GM21526 (cell line): ENCODE data around the gene APPBP2.
"Not testable (repeated sequence)": the region's sequence is repeated elsewhere in the genome, so short reads cannot be mapped to it uniquely, and the experiment has no call there.

ENCODE experiments used
- ATAC-seq: cut with Tn5 transposase; IDR thresholded peaks from one replicate; pipeline ENCODE4 v1.9.1; 2021; ENCODE audit warnings: moderate library complexity; ENCODE audit not compliant: unreplicated experiment, low FRiP score

Gene APPBP2

DNA sequence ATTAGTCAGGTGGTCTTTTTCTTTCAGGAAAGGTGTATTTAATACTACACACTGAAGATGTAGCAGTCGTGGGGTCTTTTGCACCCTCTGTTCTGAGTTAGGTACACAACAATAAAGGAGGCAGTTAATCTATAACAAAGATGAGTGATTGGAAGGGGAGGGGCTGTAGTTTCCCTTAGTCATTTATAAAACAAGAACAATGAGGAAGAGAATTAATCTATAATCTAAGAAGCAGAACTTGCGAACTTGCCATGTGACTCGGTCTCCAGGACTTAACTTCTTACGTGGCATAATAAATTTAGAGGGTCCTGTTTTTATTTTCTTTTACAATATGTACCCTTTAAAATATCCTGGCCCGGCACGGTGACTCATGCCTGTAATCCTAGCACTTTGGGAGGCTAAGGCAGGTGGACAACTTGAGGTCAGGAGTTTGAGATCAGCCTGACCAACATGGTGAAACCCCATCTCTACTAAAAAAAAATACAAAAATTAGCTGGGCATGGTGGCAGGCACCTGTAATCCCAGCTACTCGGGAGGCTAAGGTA is 8.6 kb upstream of the APPBP2 start:
- ATAC-seq = no peak

DNA sequence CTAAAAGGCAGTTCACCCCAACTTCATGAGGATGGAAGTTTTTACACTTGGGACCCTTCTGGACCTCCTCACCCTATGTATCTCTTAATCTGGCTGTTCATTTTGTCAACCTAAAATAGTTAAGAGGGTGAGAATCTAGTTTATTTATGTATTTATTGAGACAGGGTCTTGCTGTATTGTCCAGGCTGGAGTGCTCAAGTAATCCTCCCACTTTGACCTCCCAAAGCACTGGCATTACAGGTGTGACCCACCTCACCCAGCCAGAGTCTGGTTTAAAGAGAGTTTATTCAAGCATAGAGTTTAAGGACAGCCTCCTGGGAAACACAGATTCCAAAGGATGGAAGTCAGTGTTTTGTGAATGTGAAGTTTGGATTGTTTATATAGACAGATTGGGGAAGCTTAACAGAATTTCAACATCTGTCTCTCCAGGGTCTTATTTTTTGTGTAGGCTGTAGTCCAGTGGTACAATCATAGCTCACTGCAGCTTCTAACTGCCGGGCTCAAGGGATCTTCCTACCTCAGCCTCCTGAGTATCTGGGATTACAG is 8.0 kb upstream of the APPBP2 start:
- ATAC-seq = no peak

DNA sequence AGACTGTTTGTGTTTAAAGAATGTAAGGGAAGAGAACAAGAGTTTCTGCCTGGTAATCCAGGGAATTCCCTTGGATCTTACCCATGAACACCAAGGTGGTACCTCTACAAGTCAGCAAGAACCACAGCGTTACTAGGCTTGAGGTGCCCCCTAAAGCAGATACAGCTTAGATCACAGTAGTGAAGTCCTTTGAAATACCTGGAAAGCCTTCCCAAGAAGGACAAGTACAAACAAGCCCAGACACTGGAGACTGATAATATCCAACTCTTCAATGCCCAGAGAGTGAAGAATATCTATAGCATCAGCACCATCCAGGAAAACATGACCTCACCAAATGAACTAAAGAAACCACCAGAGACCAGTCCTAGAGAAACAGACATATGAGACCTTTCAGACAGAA is 3.8 kb upstream of the APPBP2 start:
- no peak for ATAC-seq

DNA sequence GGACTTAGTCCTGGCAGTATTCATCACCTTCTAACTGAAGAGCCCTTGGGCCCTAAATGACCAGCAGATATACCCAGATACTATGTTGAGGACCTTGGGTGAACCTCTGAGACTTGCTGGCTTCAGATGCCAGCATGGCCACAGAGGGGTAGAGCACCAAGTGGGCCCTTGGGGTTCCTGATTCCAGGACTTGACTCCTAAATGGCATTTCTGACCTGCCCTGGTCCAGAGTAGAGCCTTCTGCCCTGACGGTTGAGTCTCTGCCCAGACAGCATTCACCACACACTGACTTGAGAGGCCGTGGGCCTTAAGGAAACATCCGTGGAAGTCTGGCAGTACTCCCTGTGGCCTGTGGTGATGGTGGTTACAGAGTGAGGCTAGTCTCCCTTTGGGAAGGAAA is 2.8 kb upstream of the APPBP2 start:
- ATAC-seq = no peak

DNA sequence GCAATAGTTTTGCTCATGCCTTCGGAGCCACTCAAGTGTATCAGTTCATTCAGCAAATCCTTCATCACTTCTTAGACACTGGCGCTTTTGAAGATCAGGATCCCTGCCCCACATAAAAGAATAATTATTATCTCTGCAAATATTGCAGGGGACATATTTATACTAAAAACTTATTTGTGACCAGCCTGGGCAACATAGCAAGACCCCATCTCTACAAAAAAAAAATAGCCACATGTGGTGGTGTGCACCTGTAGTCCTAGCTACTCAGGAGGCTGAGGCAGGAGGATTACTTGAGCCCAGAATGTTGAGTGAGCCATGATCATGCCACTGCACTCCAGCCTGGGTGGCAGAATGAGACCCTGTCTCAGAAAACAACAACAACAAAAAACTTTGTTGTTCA is 1.7 kb upstream of the APPBP2 start:
- ATAC-seq = no peak

DNA sequence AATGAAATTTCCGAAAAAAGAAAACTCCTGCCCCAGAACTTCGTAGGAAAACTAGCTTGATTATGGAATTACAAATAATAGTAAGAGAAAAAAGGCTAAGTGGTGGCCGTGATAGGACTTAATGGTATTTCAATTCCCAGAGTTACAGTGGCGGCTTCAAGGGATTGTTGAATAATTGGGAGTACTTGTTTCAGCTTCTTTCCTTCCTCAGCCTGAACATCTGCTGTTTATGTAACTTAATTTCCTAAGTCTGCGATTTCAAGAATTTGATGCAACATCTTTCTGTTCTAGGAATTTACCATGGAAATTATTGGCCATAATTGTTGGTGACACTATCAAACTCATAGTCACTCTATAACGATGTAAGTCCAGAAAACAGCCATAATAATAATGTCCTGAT is 684 bp upstream of the APPBP2 start:
- no peak for ATAC-seq

DNA sequence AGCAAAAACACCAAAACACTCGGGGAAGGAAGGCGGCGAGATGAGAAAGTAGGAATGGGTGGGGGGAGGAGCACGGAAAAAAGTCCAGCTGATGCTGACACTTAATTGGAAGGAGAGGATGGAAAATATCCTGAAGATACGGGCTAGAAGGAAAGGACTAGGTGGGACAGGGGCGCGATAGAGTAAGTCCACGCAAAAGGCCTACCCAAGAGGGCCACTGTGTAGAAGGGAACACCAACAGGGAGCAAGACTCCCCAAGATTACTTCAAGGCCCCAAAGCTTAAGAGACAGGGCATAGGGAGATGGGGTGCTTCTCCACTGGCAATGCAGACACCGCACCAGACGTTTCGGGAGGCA is 736 bp downstream of the APPBP2 start:
- no peak for ATAC-seq

DNA sequence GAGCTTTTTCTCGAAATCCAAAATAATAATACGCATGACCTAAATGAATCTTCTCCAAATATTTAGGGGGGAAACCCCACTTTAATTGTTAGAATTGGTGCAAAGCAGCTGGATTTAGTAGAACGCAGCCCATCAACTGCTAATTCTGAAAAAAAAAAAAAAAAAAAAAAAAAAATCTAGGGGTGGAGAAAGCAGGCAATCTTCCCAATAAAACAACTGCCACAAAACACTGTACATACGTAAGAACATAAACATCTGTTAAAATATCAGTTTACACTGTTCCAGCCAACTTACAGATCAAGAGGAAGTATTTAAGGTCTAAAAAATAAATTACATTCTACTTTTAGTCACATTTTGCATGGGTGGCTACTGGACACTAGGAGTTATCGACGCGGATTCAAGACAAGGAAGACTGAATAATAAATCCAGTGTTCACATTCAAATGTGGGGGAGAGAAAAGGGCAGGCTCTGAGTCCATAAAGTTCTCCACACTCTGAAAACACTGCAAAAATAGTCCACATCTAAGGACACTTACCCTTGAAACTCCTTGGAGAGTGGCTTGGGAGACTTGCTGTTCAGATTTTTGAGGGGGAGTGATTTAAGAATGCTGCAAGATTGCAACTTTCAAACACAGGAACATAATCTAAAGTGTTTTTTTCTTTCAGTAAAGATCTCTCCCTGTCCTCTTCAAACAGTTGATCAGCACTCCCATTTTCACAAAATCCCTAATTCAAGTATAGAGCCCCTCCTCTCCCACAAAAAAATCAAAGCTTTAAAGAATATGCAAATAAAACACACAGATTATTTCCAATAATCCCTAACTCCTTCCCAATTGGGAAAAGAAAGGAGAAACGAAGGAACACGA is 1.3 kb downstream of the APPBP2 start:
- ATAC-seq = no peak

DNA sequence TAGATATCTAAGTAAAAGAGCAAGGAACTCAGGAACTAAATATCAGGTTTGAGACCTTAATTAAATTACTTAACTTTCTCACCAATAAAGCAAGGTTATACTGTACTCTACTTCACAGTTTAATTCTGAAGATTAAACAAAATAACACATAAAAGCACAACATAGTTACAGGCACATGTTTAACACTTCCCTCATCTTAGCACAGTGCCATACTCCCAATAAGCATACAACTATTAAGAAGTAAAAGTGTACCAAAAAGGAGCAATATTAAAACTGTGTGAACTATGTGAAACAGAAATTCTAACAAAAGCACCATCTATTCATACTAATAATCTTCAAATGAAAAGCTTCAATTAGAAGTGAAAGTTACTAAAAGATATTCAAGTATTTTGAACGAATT is 2.2 kb downstream of the APPBP2 start:
- ATAC-seq = no peak

DNA sequence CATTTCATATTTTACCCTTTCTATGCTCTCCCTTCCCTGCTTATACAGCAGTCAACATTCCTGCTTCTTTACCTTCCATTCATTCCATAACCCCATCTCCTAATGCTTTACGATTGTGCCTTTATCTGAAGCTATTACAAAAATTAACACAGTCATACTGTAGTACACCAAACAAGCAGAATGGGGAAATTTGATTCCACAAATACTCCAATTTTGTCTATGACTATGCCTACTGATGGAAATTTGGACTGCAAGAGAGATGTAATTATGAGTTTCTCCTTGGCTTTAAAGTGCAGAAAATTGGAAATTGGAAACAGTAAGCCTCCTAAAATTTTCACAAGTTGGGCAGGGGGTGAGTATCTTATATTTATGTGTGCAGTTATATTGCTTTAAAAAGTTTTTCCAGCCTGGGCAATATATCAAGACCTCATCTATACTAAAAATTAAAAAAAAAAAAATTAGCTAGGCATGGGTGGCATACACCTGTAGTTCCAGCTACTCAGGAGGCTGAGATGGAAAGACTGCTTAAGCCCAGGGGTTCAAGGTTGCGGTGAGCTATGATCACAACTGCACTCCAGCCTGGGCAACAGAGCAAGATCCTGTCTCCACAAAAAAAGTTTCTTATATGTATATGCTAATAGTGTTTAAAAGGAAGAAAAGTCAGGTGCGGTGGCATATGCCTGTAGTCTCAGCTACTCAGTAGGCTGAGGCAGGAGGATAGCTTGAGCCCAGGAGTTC is 3.0 kb downstream of the APPBP2 start:
- no peak for ATAC-seq

DNA sequence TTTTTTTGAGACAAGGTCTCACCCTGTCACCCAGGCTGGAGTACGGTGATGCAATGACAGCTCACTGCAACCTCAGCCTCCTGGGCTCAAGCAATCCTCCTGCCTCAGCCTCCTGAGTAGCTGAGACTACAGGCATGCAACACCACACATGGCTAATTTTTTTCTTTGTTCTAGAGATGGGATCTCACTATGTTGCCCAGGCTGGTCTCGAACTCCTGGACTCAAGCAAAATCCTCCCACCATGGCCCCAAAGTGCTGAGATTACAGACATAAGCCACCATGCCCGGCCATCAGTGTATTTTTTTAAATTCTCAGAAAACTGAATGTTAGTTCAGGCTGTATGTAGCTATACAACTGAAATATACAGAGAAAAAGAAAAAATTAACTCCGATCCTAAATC is 6.2 kb downstream of the APPBP2 start:
- ATAC-seq = no peak

DNA sequence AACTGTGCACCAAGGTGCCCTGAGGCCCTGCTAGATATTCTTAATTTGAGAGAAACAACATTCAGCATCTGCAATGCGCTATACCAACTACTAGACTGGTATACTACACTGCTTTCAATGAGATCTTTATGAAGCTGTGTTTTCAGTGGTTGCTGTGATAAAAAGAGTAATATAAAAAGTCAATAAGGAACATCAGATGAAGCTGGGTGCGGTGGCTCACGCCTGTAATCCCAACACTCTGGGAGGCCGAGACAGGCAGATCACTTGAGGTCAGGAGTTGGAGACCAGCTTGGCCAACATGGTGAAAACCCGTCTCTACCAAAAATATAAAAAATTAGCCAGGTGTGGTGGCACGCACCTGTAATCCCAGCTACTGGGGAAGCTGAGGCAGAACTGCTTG is 10.4 kb downstream of the APPBP2 start:
- not testable (repeated sequence) for ATAC-seq

DNA sequence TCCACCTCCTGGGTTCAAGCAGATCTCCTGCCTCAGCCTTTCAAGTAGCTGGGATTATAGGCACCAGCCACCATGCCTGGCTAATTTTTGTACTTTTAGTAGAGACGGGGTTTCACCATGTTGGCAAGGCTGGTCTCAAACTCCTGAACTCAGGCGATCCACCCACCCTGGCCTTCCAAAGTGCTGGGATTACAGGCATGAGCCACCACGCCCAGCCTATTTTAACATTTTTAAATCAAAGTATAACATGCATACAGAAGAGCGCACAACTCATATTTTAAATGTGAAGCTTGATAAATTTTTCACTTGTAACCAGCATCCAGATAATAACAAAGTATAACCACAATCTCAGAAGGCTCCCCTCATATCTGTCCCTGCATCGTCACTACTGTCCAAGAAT is 10.8 kb downstream of the APPBP2 start:
- ATAC-seq = not testable (repeated sequence)

DNA sequence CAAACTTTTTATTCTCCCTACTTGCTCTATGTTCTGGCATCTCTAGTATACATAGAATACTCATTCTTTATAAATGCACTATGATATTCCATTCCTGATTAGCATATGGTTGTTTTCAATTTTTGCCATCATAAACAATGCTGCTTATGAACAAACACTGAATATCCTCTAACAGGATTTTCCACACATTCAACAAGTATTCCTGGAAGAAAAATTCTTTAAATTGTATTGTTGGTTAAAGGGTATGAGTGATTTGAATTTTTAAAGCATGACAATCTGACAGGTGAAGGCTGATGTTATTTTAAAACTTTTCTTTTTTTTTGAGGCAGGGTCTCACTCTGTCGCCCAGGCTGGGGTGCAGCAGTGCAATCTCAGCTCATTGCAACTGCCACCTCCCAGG is 11.5 kb downstream of the APPBP2 start:
- ATAC-seq = no peak

DNA sequence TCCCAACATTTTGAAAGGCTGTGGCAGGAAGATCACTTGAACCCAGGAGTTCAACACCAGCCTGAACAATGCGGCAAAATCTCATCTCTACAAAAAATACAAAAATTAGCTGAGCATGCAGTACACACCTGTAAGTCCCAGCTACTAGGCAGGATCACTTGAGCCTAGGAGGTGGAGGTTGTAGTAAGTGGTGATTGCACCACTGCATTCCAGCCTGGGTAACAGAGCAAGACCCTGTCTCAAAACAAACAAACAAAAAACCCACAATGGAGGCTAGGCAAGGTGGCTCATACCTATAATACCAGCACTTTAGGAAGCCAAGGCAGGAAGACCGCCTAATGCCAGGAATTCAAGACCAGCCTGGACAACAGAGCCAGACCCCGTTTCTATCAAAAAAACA is 12.0 kb downstream of the APPBP2 start:
- ATAC-seq = no peak

DNA sequence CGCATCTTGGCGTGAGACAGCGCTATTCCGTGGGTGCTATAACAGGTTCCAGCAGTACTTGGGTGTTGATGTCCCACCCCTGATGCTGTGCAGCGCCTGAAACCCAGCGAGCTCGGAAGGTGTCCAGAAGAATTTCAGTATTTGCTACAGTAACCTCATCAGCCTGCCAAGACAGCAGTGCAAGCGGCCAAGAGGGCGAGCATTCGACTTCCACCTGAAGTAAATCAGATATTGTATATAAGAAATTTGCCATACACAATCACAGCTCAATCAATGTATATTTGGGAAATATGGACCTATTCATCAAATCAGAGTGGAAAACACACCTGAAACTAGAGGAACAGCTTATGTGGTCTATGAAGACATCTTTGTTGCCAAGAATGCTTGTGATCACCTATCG is 13.0 kb downstream of the APPBP2 start:
- ATAC-seq = no peak

DNA sequence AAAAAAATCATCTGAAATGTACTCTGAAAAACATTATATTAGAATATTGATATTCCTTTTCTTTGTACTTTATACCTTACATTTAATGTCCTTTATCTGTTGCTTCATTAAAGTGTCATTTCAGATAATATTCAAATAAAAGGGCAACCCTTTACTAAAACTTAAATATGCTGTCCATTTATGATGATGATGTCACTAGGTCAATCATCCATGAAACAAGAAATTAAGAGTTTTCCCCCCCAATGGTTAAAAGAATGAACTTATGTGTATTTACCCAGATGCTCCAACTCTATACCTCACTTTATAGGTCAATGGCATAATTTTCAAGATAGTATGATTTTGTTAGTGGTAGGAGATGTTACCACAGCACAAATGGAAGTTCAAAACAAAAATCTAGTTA is 15.3 kb downstream of the APPBP2 start:
- no peak for ATAC-seq

DNA sequence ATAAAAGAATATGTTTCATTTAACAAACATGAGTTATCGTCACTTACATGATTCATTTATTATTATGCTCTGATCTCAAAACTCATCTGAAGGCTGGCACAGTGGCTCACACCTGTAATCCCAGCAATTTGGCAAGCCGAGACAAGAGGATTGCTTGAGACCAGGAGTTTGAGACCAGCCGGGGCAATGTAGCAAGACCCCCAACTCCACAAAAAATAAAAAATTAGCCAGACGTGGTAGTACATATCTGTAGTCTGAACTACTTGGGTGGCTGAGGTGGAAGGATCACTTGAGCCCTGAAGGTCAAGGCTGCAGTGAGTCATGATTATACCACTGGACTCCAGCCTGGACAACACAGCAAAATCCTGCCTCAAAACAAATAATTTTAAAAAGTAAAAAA is 16.0 kb downstream of the APPBP2 start:
- no peak for ATAC-seq

DNA sequence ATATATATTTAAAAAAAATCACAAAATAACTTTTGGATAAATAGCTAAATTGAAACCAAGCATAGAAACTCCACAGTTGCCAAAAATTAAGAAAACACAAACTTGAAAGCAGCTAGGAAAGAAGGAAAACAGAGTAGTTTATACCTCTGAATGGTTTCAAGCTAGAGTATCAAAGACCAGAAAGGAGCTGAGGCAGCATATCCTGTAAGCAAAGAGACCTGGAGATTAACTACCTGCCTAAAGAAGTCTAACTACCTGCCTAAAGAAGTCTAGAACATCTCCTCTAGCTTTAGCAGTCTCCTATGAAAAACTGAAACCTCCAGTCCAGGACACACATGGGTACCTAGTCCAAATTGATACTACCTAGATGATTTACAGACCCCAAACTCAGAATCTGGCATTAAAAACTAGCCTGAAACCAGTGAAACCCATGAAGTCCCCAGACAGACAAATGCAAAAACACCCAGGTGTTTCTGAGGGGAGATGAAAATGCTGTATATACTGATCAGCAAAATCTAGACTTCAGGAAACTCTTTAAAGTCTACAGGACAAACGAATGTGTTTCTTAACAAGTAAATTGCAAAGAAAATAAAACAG is 17.6 kb downstream of the APPBP2 start:
- no peak for ATAC-seq

DNA sequence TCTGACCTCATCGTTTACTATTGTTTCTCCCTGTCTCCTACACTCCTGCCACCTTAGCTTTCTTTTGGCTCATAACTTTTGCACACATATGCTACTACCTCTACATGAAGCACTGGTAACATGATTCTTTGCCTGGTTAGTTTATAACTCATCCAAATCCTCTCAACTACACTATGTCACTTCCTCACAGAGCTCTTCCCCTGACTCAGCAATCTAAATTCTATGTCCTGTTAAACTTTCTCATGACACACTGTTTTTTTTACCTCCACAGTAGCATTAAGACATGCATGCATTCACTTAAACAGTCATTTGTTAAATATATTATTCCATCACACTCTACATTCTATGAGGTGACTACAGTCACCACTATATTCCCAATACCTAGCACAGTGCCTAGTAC is 19.7 kb downstream of the APPBP2 start:
- no peak for ATAC-seq

DNA sequence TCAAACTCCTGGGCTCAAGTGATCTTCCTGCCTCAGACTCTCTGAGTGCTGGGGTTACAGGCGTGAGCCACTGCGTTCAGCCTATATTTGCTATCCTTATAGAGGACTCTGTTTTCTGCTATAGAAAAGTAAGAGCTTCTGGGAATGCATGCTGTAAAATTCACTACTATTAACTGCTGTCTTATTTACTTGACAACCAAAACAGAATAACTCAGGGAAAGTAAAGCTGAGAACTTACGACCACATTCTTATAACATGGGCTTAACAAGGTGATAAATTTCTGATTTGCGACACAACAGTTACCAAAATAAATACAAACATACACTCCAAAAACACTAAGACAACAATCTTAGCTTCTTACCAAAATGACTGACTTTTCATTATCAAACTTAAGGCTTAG is 23.9 kb downstream of the APPBP2 start:
- ATAC-seq = no peak
